ENCODE data around the gene SLC35B1. TPM values are rescaled to one million over a fixed set of nuclear protein-coding genes. Genes with fewer than 3 reads are reported as not detected.
"Not testable (repeated sequence)": the region's sequence is repeated elsewhere in the genome, so short reads cannot be mapped to it uniquely, and the experiment has no call there.

Gene SLC35B1
- total RNA-seq, 1 donor from 2014 or later, result 54.4 TPM

DNA sequence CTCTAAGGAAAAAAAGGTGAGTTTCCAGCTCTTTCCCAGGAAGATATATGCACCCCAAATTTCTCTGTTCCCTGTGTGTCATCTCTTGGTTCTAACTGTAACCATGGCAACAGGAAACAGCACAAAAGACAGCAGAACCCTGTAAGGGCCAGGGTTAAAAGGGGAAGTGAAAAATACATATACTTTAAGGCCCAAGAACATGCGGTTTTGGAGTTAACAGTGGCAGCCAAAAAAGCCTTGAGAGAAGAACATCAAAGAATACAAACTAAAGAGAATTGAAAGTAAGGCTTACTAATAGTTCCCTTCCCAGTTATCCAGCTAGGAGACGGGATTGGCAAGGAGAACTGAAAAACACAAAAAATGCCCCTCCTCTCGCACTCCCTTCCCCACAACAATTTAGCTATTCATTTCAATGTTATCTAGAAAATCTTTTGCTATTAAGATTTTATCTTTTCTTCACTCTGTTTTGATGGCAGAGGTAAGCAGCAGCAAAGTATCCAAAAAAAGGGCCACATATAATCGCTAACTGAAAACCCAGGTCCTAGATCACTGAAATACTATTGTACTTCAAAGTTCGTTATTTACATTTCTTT, 31.4 kb downstream of the SLC35B1 start:
- DNase-seq (ENCODE audit: extremely low read depth, low read depth, low spot score), result no peak

DNA sequence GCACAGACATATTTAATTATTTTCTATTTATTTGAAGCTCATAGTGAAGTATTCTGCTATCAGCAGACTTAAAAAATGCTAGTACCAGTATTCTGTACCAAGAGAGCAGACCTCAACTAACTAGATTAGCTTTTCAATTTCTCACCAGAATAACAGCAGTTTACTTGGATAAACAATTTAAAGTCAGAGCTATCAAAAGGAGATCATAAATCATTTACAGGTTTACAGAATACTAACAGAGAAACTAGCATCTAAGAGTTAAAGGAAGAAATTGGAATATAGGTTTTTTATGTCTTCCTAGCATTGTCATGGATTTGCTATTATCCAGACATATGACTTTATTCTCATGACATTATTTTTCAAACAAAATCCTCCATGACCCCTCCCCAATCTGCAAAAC, 33.3 kb downstream of the SLC35B1 start:
- DNase-seq (ENCODE audit: extremely low read depth, low read depth, low spot score), result no peak

DNA sequence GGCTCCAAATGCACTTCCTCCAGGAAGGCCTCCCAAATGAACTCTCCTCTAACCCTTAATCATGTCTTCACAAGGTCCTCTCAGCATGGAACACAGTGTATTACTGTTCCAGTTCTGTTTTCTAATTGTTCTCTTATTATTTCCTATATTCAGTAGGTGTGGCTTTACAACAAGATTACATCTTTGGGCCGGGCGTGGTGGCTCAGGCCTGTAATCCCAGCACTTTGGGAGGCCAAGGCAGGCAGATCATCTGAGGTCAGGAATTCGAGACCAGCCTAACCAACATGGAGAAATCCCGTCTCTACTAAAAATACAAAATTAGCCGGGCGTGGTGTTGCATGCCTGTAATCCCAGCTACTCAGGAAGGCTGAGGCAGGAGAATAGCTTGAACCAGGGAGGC, 34.1 kb downstream of the SLC35B1 start:
- DNase-seq (ENCODE audit: extremely low read depth, low read depth, low spot score), result not testable (repeated sequence)

DNA sequence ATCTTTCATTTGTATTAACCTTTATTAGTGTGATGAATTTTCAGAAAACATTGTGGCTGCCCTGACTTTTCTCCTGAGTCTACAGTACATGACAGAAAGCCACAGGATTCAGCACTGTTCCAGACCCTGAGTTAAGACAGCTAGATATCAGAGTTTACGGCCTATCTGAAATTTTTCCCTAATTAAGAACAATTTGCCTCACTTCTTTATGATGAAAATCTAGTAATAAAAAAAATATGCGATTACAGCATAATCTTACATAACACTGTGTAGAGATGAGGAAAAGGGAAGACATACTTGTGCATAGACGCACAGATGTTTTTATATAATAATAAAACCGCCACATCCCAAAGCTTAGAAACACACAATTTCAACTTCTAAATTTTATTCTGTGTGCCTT, 37.1 kb downstream of the SLC35B1 start:
- DNase-seq (ENCODE audit: extremely low read depth, low read depth, low spot score), result no peak

DNA sequence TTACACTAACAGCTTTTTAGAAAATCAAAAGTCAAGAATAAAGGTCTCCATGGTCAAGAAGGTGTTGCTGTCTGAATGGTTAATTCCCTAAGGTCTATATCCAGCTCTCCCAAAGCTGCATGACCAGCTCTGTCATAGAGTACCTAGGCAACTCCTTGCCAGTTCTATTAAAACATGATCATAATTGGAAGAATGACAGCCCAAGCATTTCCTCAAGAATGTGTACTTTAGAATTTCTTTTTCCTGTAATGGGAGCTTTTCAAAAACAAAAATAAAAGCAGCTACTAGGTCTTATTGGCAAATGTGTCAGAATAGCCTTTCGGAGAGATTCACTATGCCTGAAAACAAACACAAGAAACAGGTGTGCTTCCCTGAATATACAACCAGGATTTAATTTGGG, 37.8 kb downstream of the SLC35B1 start:
- DNase-seq (ENCODE audit: extremely low read depth, low read depth, low spot score), result peak; percentile 58

DNA sequence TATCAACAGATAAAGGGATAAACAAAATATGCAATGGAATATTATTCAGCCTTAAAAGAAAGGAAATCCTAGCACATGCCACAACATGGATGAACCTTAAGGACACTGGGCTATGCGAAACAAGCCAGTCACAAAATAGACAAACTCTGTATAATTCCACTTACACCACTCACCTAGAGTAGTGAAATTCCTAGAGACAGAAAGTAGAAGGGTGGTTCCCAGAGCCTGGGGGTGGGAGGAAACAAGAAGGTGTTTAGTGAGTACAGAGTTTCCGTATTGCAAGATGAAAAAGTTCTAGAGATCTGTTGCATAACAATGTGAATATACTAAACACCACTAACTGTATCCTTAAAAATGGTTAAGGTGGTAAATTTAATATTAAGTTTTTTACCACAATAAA, 39.9 kb downstream of the SLC35B1 start:
- no peak for DNase-seq (ENCODE audit: extremely low read depth, low read depth, low spot score)

DNA sequence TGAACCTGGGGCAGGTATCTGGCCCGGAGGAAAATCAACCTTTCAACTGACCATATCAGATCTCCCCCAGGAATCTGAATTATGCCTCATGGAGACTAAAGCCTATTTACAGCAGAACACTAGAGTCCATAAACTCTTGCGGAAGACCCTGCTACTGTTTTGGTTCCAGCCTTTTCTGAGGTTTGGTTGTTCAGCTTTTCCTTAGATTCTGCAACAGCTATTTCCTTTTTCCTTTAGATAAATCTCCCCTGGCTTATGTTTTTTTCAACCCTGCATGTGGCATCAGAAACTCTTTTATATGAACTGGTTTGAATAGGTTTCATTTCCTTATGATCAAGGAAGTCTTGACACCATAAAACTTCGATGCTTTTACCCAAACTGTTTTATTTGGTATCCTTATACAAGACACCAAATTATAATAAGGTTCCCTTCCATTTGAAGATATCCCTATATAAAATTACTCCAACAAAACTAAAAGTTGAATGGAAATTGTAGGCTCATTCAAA, 43.0 kb downstream of the SLC35B1 start:
- no peak for DNase-seq (ENCODE audit: extremely low read depth, low read depth, low spot score)

DNA sequence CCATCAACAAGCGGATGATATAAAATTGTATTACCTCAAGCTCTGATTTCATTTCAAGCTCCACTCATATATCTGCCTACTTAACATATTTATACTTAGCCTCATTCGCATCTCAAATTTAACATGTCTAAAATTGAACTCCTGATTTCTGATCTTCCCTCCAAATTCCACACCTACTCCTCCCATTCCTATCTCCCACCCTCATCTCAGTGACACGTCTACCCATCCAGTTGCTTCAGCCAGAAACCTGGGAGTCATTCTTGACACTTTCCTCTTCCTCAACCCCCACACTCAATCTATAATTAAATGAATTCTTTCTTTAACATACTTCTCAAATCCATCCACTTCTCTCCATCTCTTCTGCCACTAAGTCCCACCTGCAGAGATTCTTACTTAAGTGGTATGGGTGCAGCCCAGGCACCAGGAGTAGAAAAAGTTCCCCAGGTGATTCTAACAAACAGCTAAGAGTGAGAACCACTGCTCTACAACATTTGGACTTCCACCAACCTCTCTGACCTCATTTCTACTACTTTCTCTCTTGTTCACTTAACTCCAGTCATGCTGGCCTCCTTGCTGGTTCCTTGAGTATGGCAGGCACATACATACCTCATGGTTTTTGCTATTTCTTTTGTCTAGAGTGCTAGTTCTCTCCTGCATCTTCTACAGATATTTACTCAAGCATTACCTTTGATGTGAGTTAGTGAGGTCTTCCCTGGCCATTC, 47.9 kb downstream of the SLC35B1 start:
- DNase-seq (ENCODE audit: extremely low read depth, low read depth, low spot score), result no peak

DNA sequence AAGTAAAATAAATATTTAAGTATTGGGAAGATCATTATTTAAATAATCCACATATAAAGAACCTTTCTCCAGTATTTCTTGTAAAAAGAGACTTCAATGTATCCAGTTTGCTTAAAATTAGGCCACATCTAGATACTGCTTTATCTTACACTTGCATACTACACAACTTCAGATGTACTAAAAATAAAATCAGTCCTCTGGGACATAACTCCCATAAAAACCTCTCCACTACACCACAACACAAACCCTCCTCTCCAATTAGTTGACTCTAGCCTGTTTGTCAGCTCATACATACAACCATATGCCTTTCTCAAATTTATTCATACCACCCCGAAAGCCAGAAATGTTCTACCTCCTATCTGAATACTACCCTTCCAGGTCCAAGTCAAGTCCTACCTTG, 51.5 kb downstream of the SLC35B1 start:
- DNase-seq (ENCODE audit: extremely low read depth, low read depth, low spot score), result no peak

Other genes starting within 250 kb of the SLC35B1 start
- not detected in 2 replicates for gene NGFR, start 212.7 kb downstream of the SLC35B1 start, total RNA-seq
- 0.63 and 3.9 TPM in 2 replicates for gene NXPH3, start 132.1 kb downstream of the SLC35B1 start, total RNA-seq
- 33.0 and 48.1 TPM in 2 replicates for gene SPOP, start 29.9 kb downstream of the SLC35B1 start, total RNA-seq
- 4.0 and 8.1 TPM in 2 replicates for gene FAM117A, start 56.2 kb upstream of the SLC35B1 start, total RNA-seq
- gene KAT7, start 80.7 kb upstream of the SLC35B1 start, total RNA-seq, result 23.7 and 34.4 TPM in 2 replicates
- gene TAC4, start 140.1 kb upstream of the SLC35B1 start, total RNA-seq, result not detected in 2 replicates